HepG2 (cell line): Measurements from ENCODE around the gene TNP2. TPM values are rescaled to one million over a fixed set of nuclear protein-coding genes. Genes with fewer than 3 reads are reported as not detected.
A peak's percentile ranks its signal among the peaks of the same experiment; 100 is the strongest.

ENCODE experiments used
- AHDC1 ChIP-seq: sonication (generic); formaldehyde crosslinking; IDR thresholded peaks from 2 replicates; pipeline ENCODE4 v1.5.1; 2020; ENCODE audit warnings: mild to moderate bottlenecking, missing genetic modification reagents, borderline replicate concordance
- AKNA ChIP-seq: sonication (generic); formaldehyde crosslinking; IDR thresholded peaks from 2 replicates; pipeline ENCODE4 v1.4.0; 2020; ENCODE audit warnings: missing genetic modification reagents, borderline replicate concordance
- BHLHE40 ChIP-seq: IDR thresholded peaks from 2 replicates; pipeline ENCODE4 v1.6.1; 2011; ENCODE audit warnings: low read length, improper control_type of control experiment
- E2F5 ChIP-seq: sonication (generic); formaldehyde crosslinking; conservative IDR thresholded peaks from 2 replicates; pipeline ENCODE4 v1.4.0; 2020; ENCODE audit warnings: missing genetic modification reagents
- FOXP1 ChIP-seq, 2 experiments: fragments of 450-650 bp in 1 of 2; IDR thresholded peaks; 2 replicates each; pipeline ENCODE4 v1.6.1; 2017 to 2018; ENCODE audit warnings: antibody characterized with exemption in 1 of 2
- HDAC6 ChIP-seq: fragments of 200-600 bp; sonication (generic); IDR thresholded peaks from 2 replicates; pipeline ENCODE4 v1.7.0; 2017; ENCODE audit warnings: mild to moderate bottlenecking, antibody characterized with exemption, low read length, low read depth
- KAT8 ChIP-seq: IDR thresholded peaks from 2 replicates; pipeline ENCODE4 v1.6.1; 2016; ENCODE audit warnings: missing genetic modification reagents, missing compliant biosample characterization
- NCOA5 ChIP-seq: sonication (generic); formaldehyde crosslinking; IDR thresholded peaks from 2 replicates; pipeline ENCODE4 v1.4.0; 2020; ENCODE audit warnings: missing genetic modification reagents
- RBAK ChIP-seq: sonication (generic); formaldehyde crosslinking; IDR thresholded peaks from 2 replicates; pipeline ENCODE4 v1.5.1; 2020; ENCODE audit warnings: mild to moderate bottlenecking, missing genetic modification reagents
- TGIF2 ChIP-seq: IDR thresholded peaks from 2 replicates; pipeline ENCODE4 v1.6.1; 2016; ENCODE audit warnings: control low read depth, missing compliant biosample characterization
- ZBTB38 ChIP-seq: sonication (generic); formaldehyde crosslinking; IDR thresholded peaks from 2 replicates; pipeline ENCODE4 v1.5.1; 2020; ENCODE audit warnings: mild to moderate bottlenecking, missing genetic modification reagents
- ZBTB44 ChIP-seq: sonication (generic); formaldehyde crosslinking; IDR thresholded peaks from 2 replicates; pipeline ENCODE4 v1.4.0; 2020; ENCODE audit warnings: missing genetic modification reagents
- ZNF296 ChIP-seq: sonication (generic); formaldehyde crosslinking; conservative IDR thresholded peaks from 2 replicates; pipeline ENCODE4 v1.5.0; 2020; ENCODE audit warnings: mild to moderate bottlenecking, missing genetic modification reagents
- ZNF362 ChIP-seq: sonication (generic); formaldehyde crosslinking; IDR thresholded peaks from 2 replicates; pipeline ENCODE4 v1.4.0; 2020; ENCODE audit warnings: missing genetic modification reagents, mild to moderate bottlenecking, borderline replicate concordance
- ZNF713 ChIP-seq: sonication (generic); formaldehyde crosslinking; IDR thresholded peaks from 2 replicates; pipeline ENCODE4 v1.4.0; 2020; ENCODE audit warnings: mild to moderate bottlenecking, missing genetic modification reagents
- polyA plus RNA-seq, 8 experiments: library from polyadenylated mRNA; depleted of rRNA in 3 of 8; stranded (reverse) in 7 of 8; unstranded in 1 of 8; fragments of >200 nt; fragmentation: Illumina TruSeq in 4 of 8; extraction: Trizol in 4 of 8; gene quantifications; 2 replicates each; pipeline versions ENCODE4 v1.2.1 to v1.2.3, GENCODE V29; 2011 to 2016; ENCODE audit warnings: low read depth in 4 of 8, missing spikeins in 1 of 8, mixed read lengths in 1 of 8; ENCODE audit not compliant: insufficient read depth in 1 of 8
- total RNA-seq, 5 experiments: library from RNA; depleted of rRNA; stranded (reverse); fragments of >200 nt; fragmentation: Illumina TruSeq; extraction: Trizol; gene quantifications; 2 replicates each; pipeline ENCODE4 v1.2.3, GENCODE V29; 2016; ENCODE audit warnings: low read depth in 1 of 5

Gene TNP2
- total and polyA plus RNA-seq, 2 of the 13 experiments (the other 11 are each of a cell fraction or from before 2014, with no cell fraction given): not detected

- TF ChIP-seq AHDC1 (peak; percentile 56; the same call in 1 of the 2 replicates), FOXP1 (IDR thresholded peaks at IDR 0.05) (no peak), FOXP1 (CRISPR knock-in tag; IDR thresholded peaks at IDR 0.05) (peak; percentile 47; the same call in 1 of the 2 replicates), ZBTB38 (CRISPR knock-in tag) (no peak), RBAK (CRISPR knock-in tag) (no peak; the same call in 1 of the 2 replicates), BHLHE40 (no peak), AKNA (CRISPR knock-in tag) (no peak), ZNF296 (CRISPR knock-in tag) (no peak), ZNF713 (no peak), KAT8 (CRISPR knock-in tag) (peak; percentile 57), ZNF362 (CRISPR knock-in tag) (no peak), ZBTB44 (no peak), E2F5 (no peak), HDAC6 (no peak), NCOA5 (CRISPR knock-in tag) (no peak), TGIF2 (CRISPR knock-in tag) (no peak)
Measured at GRCh38 chr16:11273721-11274324, 4.7 kb upstream of the TNP2 start (continued).
